ENCODE data around the gene PDGFB. TPM values are rescaled to one million over a fixed set of nuclear protein-coding genes. Genes with fewer than 3 reads are reported as not detected.

Gene PDGFB
- total RNA-seq, 1 experiment from 2014 or later, result 8.3 TPM

- H3K36me3 ChIP-seq (ENCODE audit: control insufficient read depth, insufficient read depth, low read length), result 0 out of 2 replicates have a peak, but pooled peaks cover 1% of the 10 kb centered on the region
- H3K4me1 Mint-ChIP-seq (ENCODE audit: low read depth, unreplicated experiment), result peaks cover 12% of the 10 kb centered on the region
- no peak for DNase-seq
- H3K4me1 ChIP-seq, result peaks cover 8% of the 10 kb centered on the region
- no peaks in the 10 kb centered on the region for H3K27me3 Mint-ChIP-seq (ENCODE audit: insufficient read depth, unreplicated experiment)
- H3K9me3 ChIP-seq, result no peaks in the 10 kb centered on the region
- no peaks in the 10 kb centered on the region for H3K27me3 ChIP-seq (replicated peaks; ENCODE audit: control insufficient read depth, insufficient read depth, low read length)
- intact Hi-C loops (cut with micrococcal nuclease; ENCODE audit: unreplicated experiment), result no loop called here
- POLR2A ChIA-PET, result no interaction called here
- H3K4me3 Mint-ChIP-seq (ENCODE audit: unreplicated experiment), result no peak overlapping the region
- no peak overlapping the region for H3K27ac Mint-ChIP-seq (ENCODE audit: unreplicated experiment)
- CTCF ChIA-PET, result no interaction called here
- no peak for TF ChIP-seq CTCF (IDR thresholded peaks at IDR 0.05; ENCODE audit: insufficient read depth in 1 of 2, low read depth in 1 of 2, low read length in 1 of 2, severe bottlenecking in 1 of 2, unreplicated experiment in 1 of 2)
- no TSS peak for BruUV-seq (replicated peaks)
- H3K4me3 ChIP-seq (ENCODE audit: low read depth, low read length), result no peak overlapping the region
- H3K9me3 Mint-ChIP-seq (ENCODE audit: unreplicated experiment), result no peaks in the 10 kb centered on the region
- H3K36me3 Mint-ChIP-seq (ENCODE audit: insufficient read depth, unreplicated experiment), result peaks cover 11% of the 10 kb centered on the region
Observed at GRCh38 chr22:39232806-39233709, 11.7 kb downstream of the PDGFB start.

DNA sequence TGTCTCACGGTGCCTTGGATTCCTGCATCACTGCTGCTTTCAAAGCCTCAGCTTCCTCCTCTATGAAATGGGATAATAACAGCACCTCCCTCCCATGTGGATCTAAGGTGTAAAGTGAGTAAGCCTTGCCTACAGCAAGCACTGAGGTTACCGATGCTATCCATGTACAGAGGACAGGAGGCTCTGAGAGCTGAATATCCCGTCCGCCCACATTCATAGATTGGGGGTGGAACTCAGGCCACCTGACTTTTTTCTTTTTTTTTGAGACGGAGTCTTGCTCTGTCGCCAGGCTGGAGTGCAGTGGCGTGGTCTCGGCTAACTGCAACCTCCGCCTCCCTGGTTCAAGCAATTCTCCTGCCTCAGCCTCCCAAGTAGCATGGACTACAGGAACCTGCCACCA, 12.5 kb downstream of the PDGFB start:
- Mint-ChIP-seq H3K27me3 (ENCODE audit: insufficient read depth, unreplicated experiment) (no peaks in the 10 kb centered on the region), H3K4me1 (ENCODE audit: low read depth, unreplicated experiment) (peaks cover 9% of the 10 kb centered on the region), H3K36me3 (ENCODE audit: insufficient read depth, unreplicated experiment) (peaks cover 17% of the 10 kb centered on the region), H3K27ac (ENCODE audit: unreplicated experiment) (no peak overlapping the region), H3K9me3 (ENCODE audit: unreplicated experiment) (no peaks in the 10 kb centered on the region), H3K4me3 (ENCODE audit: unreplicated experiment) (no peak overlapping the region)
- ChIA-PET POLR2A (no interaction called here), CTCF (no interaction called here)
- TF ChIP-seq CTCF (IDR thresholded peaks at IDR 0.05; ENCODE audit: insufficient read depth in 1 of 2, low read depth in 1 of 2, low read length in 1 of 2, severe bottlenecking in 1 of 2, unreplicated experiment in 1 of 2), result no peak
- DNase-seq, result no peak
- no TSS peak for BruUV-seq (replicated peaks)
- no peaks in the 10 kb centered on the region for H3K9me3 ChIP-seq
- no peak overlapping the region for H3K4me3 ChIP-seq (ENCODE audit: low read depth, low read length)
- 0 out of 2 replicates have a peak, but pooled peaks cover 1% of the 10 kb centered on the region for H3K36me3 ChIP-seq (ENCODE audit: control insufficient read depth, insufficient read depth, low read length)
- intact Hi-C loops (cut with micrococcal nuclease; ENCODE audit: unreplicated experiment), result no loop called here
- H3K27me3 ChIP-seq (replicated peaks; ENCODE audit: control insufficient read depth, insufficient read depth, low read length), result no peaks in the 10 kb centered on the region
- H3K4me1 ChIP-seq, result peaks cover 2% of the 10 kb centered on the region

- Mint-ChIP-seq H3K36me3 (ENCODE audit: insufficient read depth, unreplicated experiment) (peaks cover 17% of the 10 kb centered on the region), H3K27ac (ENCODE audit: unreplicated experiment) (no peak overlapping the region), H3K4me3 (ENCODE audit: unreplicated experiment) (no peak overlapping the region), H3K4me1 (ENCODE audit: low read depth, unreplicated experiment) (peaks cover under 1% of the 10 kb centered on the region), H3K27me3 (ENCODE audit: insufficient read depth, unreplicated experiment) (no peaks in the 10 kb centered on the region), H3K9me3 (ENCODE audit: unreplicated experiment) (no peaks in the 10 kb centered on the region)
- no peaks in the 10 kb centered on the region for H3K9me3 ChIP-seq
- no peak for DNase-seq
- ChIA-PET POLR2A (no interaction called here), CTCF (no interaction called here)
- TF ChIP-seq CTCF (IDR thresholded peaks at IDR 0.05; ENCODE audit: insufficient read depth in 1 of 2, low read depth in 1 of 2, low read length in 1 of 2, severe bottlenecking in 1 of 2, unreplicated experiment in 1 of 2), result no peak
- intact Hi-C loops (cut with micrococcal nuclease; ENCODE audit: unreplicated experiment), result no loop called here
- no peaks in the 10 kb centered on the region for H3K4me1 ChIP-seq
- no peak overlapping the region for H3K4me3 ChIP-seq (ENCODE audit: low read depth, low read length)
- 0 out of 2 replicates have a peak, but pooled peaks cover 1% of the 10 kb centered on the region for H3K36me3 ChIP-seq (ENCODE audit: control insufficient read depth, insufficient read depth, low read length)
- BruUV-seq (replicated peaks), result no TSS peak
- no peaks in the 10 kb centered on the region for H3K27me3 ChIP-seq (replicated peaks; ENCODE audit: control insufficient read depth, insufficient read depth, low read length)
Observed at GRCh38 chr22:39231197-39231950, 13.4 kb downstream of the PDGFB start.

All from Caco-2 (cell line).